Activated naive CD4-positive, alpha-beta T cell treated with anti-CD3 and anti-CD28 coated beads, Interleukin-2, amount 10 ng/mL, durations not matched to agents 7 days and 5 days (primary cell): ENCODE data around the gene SMIM1.
"Not testable (repeated sequence)": the region's sequence is repeated elsewhere in the genome, so short reads cannot be mapped to it uniquely, and the experiment has no call there.

Experiments
- CTCF ChIA-PET: fragments of 350-600 bp; sonication (Branson Sonifier 250); formaldehyde crosslinking; loops from one replicate; lab custom pipeline; 2021; ENCODE audit warnings: antibody characterized with exemption; lab: Charles Lee
- DNase-seq: peaks from one replicate; pipeline ENCODE4 v3.0.0-alpha.2; 2020
- H3K27ac Mint-ChIP-seq: one replicate; pipeline ENCODE4 v1.8.0; 2021; ENCODE audit warnings: mild to moderate bottlenecking, moderate library complexity, mixed read lengths
- H3K27me3 Mint-ChIP-seq: one replicate; pipeline ENCODE4 v1.8.0; 2021; ENCODE audit warnings: mild to moderate bottlenecking, mixed read lengths
- H3K36me3 Mint-ChIP-seq: one replicate; pipeline ENCODE4 v1.8.0; 2021; ENCODE audit warnings: mixed read lengths
- H3K4me1 Mint-ChIP-seq: one replicate; pipeline ENCODE4 v1.8.0; 2021; ENCODE audit warnings: mixed read lengths
- H3K4me3 Mint-ChIP-seq: one replicate; pipeline ENCODE4 v1.8.0; 2021; ENCODE audit warnings: mild to moderate bottlenecking, moderate library complexity, mixed read lengths
- H3K9me3 Mint-ChIP-seq: one replicate; pipeline ENCODE4 v1.8.0; 2021; ENCODE audit warnings: mixed read lengths

SMIM1 gene

GRCh38 chr1:3796215-3797061, 23.9 kb downstream of the SMIM1 start, which contains the start of gene LRRC47:
Gene LRRC47 (minus strand): TSS chr1:3796498. CDS start chr1:3796476, 22 bp downstream.
- Mint-ChIP-seq H3K4me1 (peaks cover 44% of the 10 kb centered on the region), H3K9me3 (no peaks in the 10 kb centered on the region), H3K27me3 (peaks cover 21% of the 10 kb centered on the region), H3K4me3 (peak within 1 kb of the TSS; percentile 90), H3K27ac (peak within 1 kb of the TSS; percentile 93), H3K36me3 (peaks cover 14% of the 10 kb centered on the region)
- CTCF ChIA-PET: interaction anchor here (1.0 to 1.5 kb wide), 3 partner anchors 9 to 29 kb away, joined by 3 read pairs; no protein-coding TSS in a partner anchor
- peak; percentile 97 for DNase-seq

GRCh38 chr1:3799976-3800685, 27.6 kb downstream of the SMIM1 start:
- DNase-seq: no peak
- Mint-ChIP-seq H3K4me1 (peaks cover 20% of the 10 kb centered on the region), H3K27ac (peak overlapping the region; percentile 49), H3K4me3 (no peak overlapping the region), H3K27me3 (peaks cover 26% of the 10 kb centered on the region), H3K9me3 (no peaks in the 10 kb centered on the region), H3K36me3 (peaks cover 5% of the 10 kb centered on the region)
- CTCF ChIA-PET: interaction anchor here (1.0 to 1.7 kb wide), 3 partner anchors 21 to 27 kb away, joined by 3 to 8 read pairs (median 4); no protein-coding TSS in a partner anchor

- DNase-seq, H3K9me3 Mint-ChIP-seq, H3K4me3 Mint-ChIP-seq, H3K27ac Mint-ChIP-seq, H3K36me3 Mint-ChIP-seq: not testable (repeated sequence)
- Mint-ChIP-seq H3K27me3 (peaks cover 29% of the 10 kb centered on the region), H3K4me1 (peaks cover 16% of the 10 kb centered on the region)
- CTCF ChIA-PET: interaction anchor here (1.6 to 2.5 kb wide), 4 partner anchors 20 to 45 kb away, joined by 3 to 12 read pairs (median 7); no protein-coding TSS in a partner anchor
Measured at GRCh38 chr1:3800795-3801194, 28.2 kb downstream of the SMIM1 start.

- Mint-ChIP-seq H3K27me3 (peaks cover 29% of the 10 kb centered on the region), H3K9me3 (peaks cover 2% of the 10 kb centered on the region), H3K4me1 (peaks cover 4% of the 10 kb centered on the region), H3K27ac (no peak overlapping the region), H3K36me3 (no peaks in the 10 kb centered on the region), H3K4me3 (no peak overlapping the region)
- no peak for DNase-seq
- CTCF ChIA-PET: interaction anchor here (1.0 to 1.3 kb wide), 2 partner anchors 26 to 28 kb away, joined by 3 to 5 read pairs; no protein-coding TSS in a partner anchor
Measured at GRCh38 chr1:3803905-3804626, 31.5 kb downstream of the SMIM1 start.

- CTCF ChIA-PET: interaction anchor here (1.0 to 1.3 kb wide), 2 partner anchors 27 to 29 kb away, joined by 3 to 5 read pairs; no protein-coding TSS in a partner anchor
- not testable (repeated sequence) for H3K9me3 Mint-ChIP-seq, H3K4me3 Mint-ChIP-seq
Measured at GRCh38 chr1:3804627-3804944, 32.0 kb downstream of the SMIM1 start.

GRCh38 chr1:3805038-3805437, 32.5 kb downstream of the SMIM1 start:
- H3K27ac Mint-ChIP-seq: peak overlapping the region; percentile 0
- H3K4me1 Mint-ChIP-seq: peaks cover 4% of the 10 kb centered on the region
- peaks cover 20% of the 10 kb centered on the region for H3K27me3 Mint-ChIP-seq
- CTCF ChIA-PET: interaction anchor here (1.0 to 1.2 kb wide), 2 partner anchors 9 to 29 kb away, joined by 3 read pairs; partner anchors contain the start of gene LRRC47
- no peak overlapping the region for H3K4me3 Mint-ChIP-seq
- H3K9me3 Mint-ChIP-seq: peaks cover 2% of the 10 kb centered on the region
- H3K36me3 Mint-ChIP-seq: no peaks in the 10 kb centered on the region
- DNase-seq: no peak

More at GRCh38 chr1:3804627-3804944, 32.0 kb downstream of the SMIM1 start:
- H3K4me1 Mint-ChIP-seq, DNase-seq, H3K27ac Mint-ChIP-seq, H3K36me3 Mint-ChIP-seq: not testable (repeated sequence)
- peaks cover 24% of the 10 kb centered on the region for H3K27me3 Mint-ChIP-seq

- no peak overlapping the region for H3K4me3 Mint-ChIP-seq
- peaks cover 2% of the 10 kb centered on the region for H3K9me3 Mint-ChIP-seq
- H3K27me3 Mint-ChIP-seq: peaks cover 8% of the 10 kb centered on the region
- no peaks in the 10 kb centered on the region for H3K4me1 Mint-ChIP-seq
- H3K27ac Mint-ChIP-seq: no peak overlapping the region
- CTCF ChIA-PET: no interaction called here
- no peaks in the 10 kb centered on the region for H3K36me3 Mint-ChIP-seq
- DNase-seq: no peak
Measured at GRCh38 chr1:3807769-3808168, 35.2 kb downstream of the SMIM1 start.

- H3K36me3 Mint-ChIP-seq: no peaks in the 10 kb centered on the region
- H3K4me1 Mint-ChIP-seq: no peaks in the 10 kb centered on the region
- no peak overlapping the region for H3K4me3 Mint-ChIP-seq
- CTCF ChIA-PET: interaction anchor here (1.0 kb wide), 1 partner anchor 12 kb away, joined by 4 read pairs; no protein-coding TSS in a partner anchor
- no peak overlapping the region for H3K27ac Mint-ChIP-seq
- DNase-seq: no peak
- peaks cover 4% of the 10 kb centered on the region for H3K27me3 Mint-ChIP-seq
- H3K9me3 Mint-ChIP-seq: peaks cover 2% of the 10 kb centered on the region
Measured at GRCh38 chr1:3809680-3810079, 37.1 kb downstream of the SMIM1 start.

GRCh38 chr1:3810149-3810761, 37.7 kb downstream of the SMIM1 start:
- H3K36me3 Mint-ChIP-seq, H3K9me3 Mint-ChIP-seq, DNase-seq, H3K4me3 Mint-ChIP-seq, H3K27me3 Mint-ChIP-seq, H3K27ac Mint-ChIP-seq, H3K4me1 Mint-ChIP-seq: not testable (repeated sequence)
- CTCF ChIA-PET: interaction anchor here (1.0 kb wide), 1 partner anchor 12 kb away, joined by 4 read pairs; no protein-coding TSS in a partner anchor

GRCh38 chr1:3811595-3811911, 39.0 kb downstream of the SMIM1 start:
- DNase-seq: no peak

GRCh38 chr1:3814065-3814464, 41.5 kb downstream of the SMIM1 start:
- DNase-seq: no peak
- CTCF ChIA-PET: no interaction called here
- H3K9me3 Mint-ChIP-seq: no peaks in the 10 kb centered on the region
- H3K27me3 Mint-ChIP-seq: no peaks in the 10 kb centered on the region
- no peak overlapping the region for H3K4me3 Mint-ChIP-seq
- H3K27ac Mint-ChIP-seq: no peak overlapping the region
- no peaks in the 10 kb centered on the region for H3K4me1 Mint-ChIP-seq
- H3K36me3 Mint-ChIP-seq: no peaks in the 10 kb centered on the region

More at GRCh38 chr1:3811595-3811911, 39.0 kb downstream of the SMIM1 start:
- Mint-ChIP-seq H3K27me3 (no peaks in the 10 kb centered on the region), H3K27ac (no peak overlapping the region), H3K36me3 (no peaks in the 10 kb centered on the region), H3K9me3 (peaks cover 2% of the 10 kb centered on the region), H3K4me1 (no peaks in the 10 kb centered on the region), H3K4me3 (no peak overlapping the region)
- CTCF ChIA-PET: no interaction called here

- H3K27ac Mint-ChIP-seq: no peak overlapping the region
- DNase-seq: no peak
- peaks cover 2% of the 10 kb centered on the region for H3K36me3 Mint-ChIP-seq
- H3K4me1 Mint-ChIP-seq: no peaks in the 10 kb centered on the region
- CTCF ChIA-PET: no interaction called here
- H3K9me3 Mint-ChIP-seq: no peaks in the 10 kb centered on the region
- H3K4me3 Mint-ChIP-seq: no peak overlapping the region
- no peaks in the 10 kb centered on the region for H3K27me3 Mint-ChIP-seq
Measured at GRCh38 chr1:3814771-3815561, 42.4 kb downstream of the SMIM1 start.
